B cell (primary cell): Measurements from ENCODE around the gene RARS1. TPM values are rescaled to one million over a fixed set of nuclear protein-coding genes. Genes with fewer than 3 reads are reported as not detected.

Experiments used
- ATAC-seq: fragments of 200-7000 bp; cut with Tn5 transposase; one replicate; pipeline ENCODE4 v1.10.0; 2021; ENCODE audit warnings: low read depth, mild to moderate bottlenecking, moderate number of reproducible peaks, moderate library complexity
- CTCF ChIA-PET: fragments of 350-600 bp; sonication (Branson Sonifier 250); formaldehyde crosslinking; loops from one replicate; lab custom pipeline; 2021; ENCODE audit warnings: antibody characterized with exemption, inconsistent platforms; lab: Charles Lee
- POLR2A ChIA-PET: fragments of 350-600 bp; sonication (Branson Sonifier 250); formaldehyde crosslinking; loops from one replicate; lab custom pipeline; 2021; ENCODE audit warnings: antibody characterized with exemption; lab: Charles Lee
- DNase-seq: peaks from one replicate; pipeline ENCODE4 v3.0.0; 2013
- H2AFZ ChIP-seq: 2 replicates; pipeline ENCODE4 v1.6.1; 2012; ENCODE audit warnings: mild to moderate bottlenecking, low read depth, low read length; ENCODE audit not compliant: insufficient read depth, poor library complexity, severe bottlenecking
- H3K27ac ChIP-seq, 2 donors: 1 replicate in 1 of 2; 2 replicates in 1 of 2; pipeline ENCODE4 v1.5.1; 2012 to 2013; ENCODE audit warnings: low read length in 2 of 2, mild to moderate bottlenecking in 2 of 2, moderate library complexity in 1 of 2
- H3K27me3 ChIP-seq, 4 experiments: fragments of 200-600 bp in 1 of 4; sonication (generic) in 1 of 4; replicated peaks in 1 of 4; 1 replicate in 2 of 4; 2 replicates in 2 of 4; pipeline versions ENCODE4 v1.6.1 to v1.7.0; 2013 to 2016; ENCODE audit warnings: low read length in 3 of 4, mild to moderate bottlenecking in 2 of 4, mixed read lengths in 1 of 4, moderate library complexity in 1 of 4; ENCODE audit not compliant: insufficient read depth in 4 of 4, control insufficient read depth in 3 of 4; ENCODE audit errors: control extremely low read depth in 1 of 4
- H3K36me3 ChIP-seq, 2 experiments: replicated peaks in 1 of 2; 1 replicate in 1 of 2; 2 replicates in 1 of 2; pipeline versions ENCODE4 v1.6.1 to v1.7.1; 2013; ENCODE audit warnings: low read length in 1 of 2; ENCODE audit not compliant: insufficient read depth in 2 of 2, control insufficient read depth in 1 of 2; ENCODE audit errors: control extremely low read depth in 1 of 2, extremely low read depth in 1 of 2
- H3K4me1 ChIP-seq, 2 donors: fragments of 200-600 bp in 1 of 2; sonication (generic) in 1 of 2; 1 replicate in 1 of 2; 2 replicates in 1 of 2; pipeline versions ENCODE4 v1.5.1 to v1.6.1; 2013 to 2017; ENCODE audit warnings: low read length in 2 of 2; ENCODE audit not compliant: control insufficient read depth in 2 of 2, insufficient read depth in 2 of 2
- H3K4me2 ChIP-seq: replicated peaks from 2 replicates; pipeline ENCODE3; 2012; ENCODE audit warnings: mild to moderate bottlenecking, low read depth, low read length; ENCODE audit not compliant: poor library complexity, severe bottlenecking
- H3K4me3 ChIP-seq, 5 experiments: fragments of 200-600 bp in 1 of 5; sonication (generic) in 1 of 5; 1 replicate in 3 of 5; 2 replicates in 2 of 5; pipeline versions ENCODE4 v1.5.1 to v1.7.0; 2011 to 2016; ENCODE audit warnings: low read length in 4 of 5, mild to moderate bottlenecking in 4 of 5, low read depth in 2 of 5, control low read depth in 1 of 5, moderate library complexity in 1 of 5; ENCODE audit not compliant: insufficient read depth in 1 of 5; ENCODE audit errors: control extremely low read depth in 1 of 5, extremely low read depth in 1 of 5
- H3K79me2 ChIP-seq: fragments of 200-600 bp; sonication (generic); one replicate; pipeline ENCODE4 v1.6.0; 2016; ENCODE audit warnings: low read length; ENCODE audit not compliant: control insufficient read depth, insufficient read depth
- H3K9ac ChIP-seq: fragments of 200-600 bp; sonication (generic); 2 replicates; pipeline ENCODE4 v1.6.1; 2017; ENCODE audit warnings: mild to moderate bottlenecking, low read length, moderate library complexity
- H3K9me3 ChIP-seq, 3 donors: one replicate each; pipeline versions ENCODE4 v1.6.1 to v1.7.1; 2013; ENCODE audit warnings: low read length in 2 of 3; ENCODE audit not compliant: control insufficient read depth in 2 of 3, insufficient read depth in 1 of 3; ENCODE audit errors: control extremely low read depth in 1 of 3
- H4K20me1 ChIP-seq: 2 replicates; pipeline ENCODE4 v1.6.0; 2012; ENCODE audit warnings: mild to moderate bottlenecking, low read length; ENCODE audit not compliant: insufficient read depth, control insufficient read depth, poor library complexity, severe bottlenecking
- H3K27ac Mint-ChIP-seq: one replicate; pipeline ENCODE4 v1.8.0; 2021; ENCODE audit warnings: mixed read lengths
- H3K27me3 Mint-ChIP-seq: one replicate; pipeline ENCODE4 v1.8.0; 2021; ENCODE audit warnings: mixed read lengths
- H3K4me1 Mint-ChIP-seq: one replicate; pipeline ENCODE4 v1.8.0; 2021; ENCODE audit warnings: mixed read lengths
- H3K4me3 Mint-ChIP-seq: one replicate; pipeline ENCODE4 v1.8.0; 2021; ENCODE audit warnings: mixed read lengths
- H3K9me3 Mint-ChIP-seq: one replicate; pipeline ENCODE4 v1.8.0; 2022; ENCODE audit warnings: mixed read lengths; ENCODE audit not compliant: insufficient read depth
- CTCF ChIP-seq: fragments of 200-600 bp; IDR thresholded peaks from one replicate; pipeline ENCODE4 v1.8.0; 2022; ENCODE audit warnings: antibody characterized with exemption, mild to moderate bottlenecking
- EZH2 ChIP-seq: IDR thresholded peaks from 2 replicates; pipeline ENCODE4 v1.6.1; 2012; ENCODE audit warnings: borderline replicate concordance, low read depth, mild to moderate bottlenecking, moderate library complexity, low read length; ENCODE audit not compliant: insufficient read depth, poor library complexity, severe bottlenecking
- WGBS: methylation state at CpG from one replicate; pipeline ENCODE4 v1.1.5; 2013; ENCODE audit warnings: missing lambda C conversion rate; ENCODE audit not compliant: insufficient coverage; 5-methylcytosine and 5-hydroxymethylcytosine counted together
- intact Hi-C: fragments of 100-400 bp; cut with micrococcal nuclease; formaldehyde crosslinking; loops from one replicate; pipeline ENCODE4 v1.10.0; 2022
- polyA plus RNA-seq: library from polyadenylated mRNA; depleted of rRNA; stranded (reverse); fragments of >200 nt; gene quantifications from 2 replicates; pipeline ENCODE4 v1.2.3, GENCODE V29; 2012
- small RNA-seq: library from RNA; depleted of rRNA; stranded (forward); fragments of <200 nt; gene quantifications from one replicate; pipeline ENCODE3, GENCODE V24; 2012; ENCODE audit warnings: low replicate concordance, low read depth; ENCODE audit not compliant: insufficient read length
- total RNA-seq, 2 donors: library from RNA; stranded (reverse); fragments of 120-200 nt in 1 of 2; gene quantifications; 1 replicate in 1 of 2; 2 replicates in 1 of 2; pipeline versions ENCODE4 v1.2.3 to v1.2.4, GENCODE V29; 2013 to 2022

RARS1 gene
- total and polyA plus RNA-seq, 2 donors (not counting 1 experiment from before 2014, with no cell fraction given), result 12.9 to 69.4 TPM

- TF ChIP-seq EZH2 (no peak), CTCF (no peak)
- Mint-ChIP-seq H3K27me3 (no peaks in the 10 kb centered on the region), H3K4me1 (peaks cover 14% of the 10 kb centered on the region), H3K4me3 (no peak overlapping the region), H3K27ac (no peak overlapping the region), H3K9me3 (no peaks in the 10 kb centered on the region)
- ATAC-seq, result no peak
- ChIA-PET CTCF (no interaction called here), POLR2A (interaction anchor here (0.7 kb wide), 1 partner anchor 1780 kb away, joined by 3 read pairs; no protein-coding TSS in a partner anchor)
- no peak for DNase-seq
- Histone ChIP-seq H3K36me3 (peaks cover 4 to 45% of the 10 kb centered on the region in 2 experiments), H2AFZ (no peak overlapping the region), H3K79me2 (peaks cover 40% of the 10 kb centered on the region), H3K4me1 (no peaks in the 10 kb centered on the region), H3K9me3 (peaks cover 0 to 5% (median 0%) of the 10 kb centered on the region in 3 donors), H3K27me3 (no peaks in the 10 kb centered on the region), H3K27ac (no peak overlapping the region), H3K9ac (no peak overlapping the region), H4K20me1 (peaks cover 55% of the 10 kb centered on the region), H3K4me3 (no peak overlapping the region), H3K4me2 (no peak overlapping the region)
- no CpG with 5 or more reads among the region's 6 CpGs for WGBS
- intact Hi-C loops, result no loop called here
Measured at GRCh38 chr5:168568738-168569137, 82.5 kb downstream of the RARS1 start.

Small RNA genes lying within 50 kb of the gene (small RNA-seq; reads per million reads assigned to genes)
- 1.3 reads per million for gene MIR103A1

Other genes with a start within 250 kb of the RARS1 start
- gene WWC1, start 194.8 kb upstream of the RARS1 start, total RNA-seq, result 2.0 and 2.9 TPM in 2 replicates
- 0.36 and 1.5 TPM in 2 replicates for gene WWC1, start 194.8 kb upstream of the RARS1 start, polyA plus RNA-seq
- not detected in 2 replicates for gene FBLL1, start 42.8 kb downstream of the RARS1 start, total RNA-seq
- gene FBLL1, start 42.8 kb downstream of the RARS1 start, polyA plus RNA-seq, result 0.10 TPM in 1 of 2 replicates, not detected in the other
- gene PANK3, start 92.9 kb downstream of the RARS1 start, total RNA-seq, result 42.3 and 61.8 TPM in 2 replicates
- 6.3 and 16.9 TPM in 2 replicates for gene PANK3, start 92.9 kb downstream of the RARS1 start, polyA plus RNA-seq